Esophagus muscularis mucosa (tissue), 4 donors: ENCODE measurements around the gene TARBP2. TPM values are rescaled to one million over a fixed set of nuclear protein-coding genes. Genes with fewer than 3 reads are reported as not detected.
"Not testable (repeated sequence)": the region's sequence is repeated elsewhere in the genome, so short reads cannot be mapped to it uniquely, and the experiment has no call there.

Experiments used
- DNase-seq: peaks from one replicate; pipeline ENCODE4 v3.0.0-alpha.2; 2017; ENCODE audit errors: extremely low spot score
- H3K27ac ChIP-seq, 4 donors: fragments of 200-600 bp; sonication (generic); replicated peaks in 1 of 4; 1 replicate in 3 of 4; 2 replicates in 1 of 4; pipeline ENCODE4 v1.5.1; 2016 to 2019; ENCODE audit warnings: mild to moderate bottlenecking in 1 of 4
- H3K27me3 ChIP-seq, 4 donors: fragments of 200-600 bp; sonication (generic); one replicate each; pipeline versions ENCODE4 v1.5.1 to v1.6.0; 2016 to 2019
- H3K36me3 ChIP-seq, 4 donors: fragments of 200-600 bp; sonication (generic); one replicate each; pipeline ENCODE4 v1.5.1; 2016 to 2019
- H3K4me1 ChIP-seq, 4 donors: fragments of 200-600 bp; sonication (generic); one replicate each; pipeline ENCODE4 v1.5.1; 2016 to 2019
- H3K4me3 ChIP-seq, 4 donors: fragments of 200-600 bp; sonication (generic); 1 replicate in 2 of 4; 2 replicates in 2 of 4; pipeline ENCODE4 v1.5.1; 2016 to 2019; ENCODE audit warnings: mild to moderate bottlenecking in 4 of 4, moderate library complexity in 1 of 4
- H3K9me3 ChIP-seq, 4 donors: fragments of 200-600 bp; sonication (generic); 1 replicate in 3 of 4; 2 replicates in 1 of 4; pipeline ENCODE4 v1.5.1; 2016 to 2019
- EP300 ChIP-seq: sonication (generic); formaldehyde crosslinking; IDR thresholded peaks from one replicate; pipeline ENCODE4 v1.6.1; 2017; ENCODE audit warnings: antibody characterized with exemption
- POLR2A ChIP-seq: fragments of 450-650 bp; IDR thresholded peaks from one replicate; pipeline ENCODE4 v1.6.1; 2017; ENCODE audit warnings: antibody characterized with exemption, moderate library complexity, mild to moderate bottlenecking, low read depth
- POLR2AphosphoS5 ChIP-seq, 2 donors: sonication (generic); formaldehyde crosslinking; IDR thresholded peaks; one replicate each; pipeline ENCODE4 v1.6.1; 2017; ENCODE audit warnings: antibody characterized with exemption in 2 of 2
- WGBS: methylation state at CpG from one replicate; pipeline ENCODE4 v1.1.5; 2018; 5-methylcytosine and 5-hydroxymethylcytosine counted together
- intact Hi-C: fragments of 100-400 bp; cut with DNase I; formaldehyde crosslinking; loops from one replicate; pipeline ENCODE4 v1.15.1; 2023
- total RNA-seq, 4 donors: library from RNA; depleted of rRNA; stranded (reverse); fragments of >200 nt; gene quantifications; one replicate each; pipeline versions ENCODE4 v1.1.0 to v1.2.1, GENCODE V29; 2016
- TF ChIP-seq, protein P1 (sequence below), 3 experiments: fragments of 200-600 bp in 2 of 3; fragments of 450-650 bp in 1 of 3; sonication (generic) in 2 of 3; IDR thresholded peaks; one replicate each; pipeline ENCODE4 v1.5.1; 2017 to 2019; ENCODE audit warnings: antibody characterized with exemption in 3 of 3, mild to moderate bottlenecking in 2 of 3, moderate library complexity in 1 of 3

Gene TARBP2
- total RNA-seq, 4 donors from 2014 or later = 12.7 to 16.6 (median 12.9) TPM

GRCh38 chr12:53533471-53533870 is 32.4 kb downstream of the TARBP2 start:
- peaks cover 80 to 100% (median 95%) of the 10 kb centered on the region in 4 donors for H3K36me3 ChIP-seq
- H3K27ac ChIP-seq = no peak overlapping the region
- DNase-seq = no peak
- H3K4me1 ChIP-seq = peaks cover 0 to 9% (median 5%) of the 10 kb centered on the region in 4 donors
- 67% methylated on average over 2 of the region's 2 CpGs for WGBS
- no peak overlapping the region for H3K4me3 ChIP-seq
- TF ChIP-seq, protein P1, sequence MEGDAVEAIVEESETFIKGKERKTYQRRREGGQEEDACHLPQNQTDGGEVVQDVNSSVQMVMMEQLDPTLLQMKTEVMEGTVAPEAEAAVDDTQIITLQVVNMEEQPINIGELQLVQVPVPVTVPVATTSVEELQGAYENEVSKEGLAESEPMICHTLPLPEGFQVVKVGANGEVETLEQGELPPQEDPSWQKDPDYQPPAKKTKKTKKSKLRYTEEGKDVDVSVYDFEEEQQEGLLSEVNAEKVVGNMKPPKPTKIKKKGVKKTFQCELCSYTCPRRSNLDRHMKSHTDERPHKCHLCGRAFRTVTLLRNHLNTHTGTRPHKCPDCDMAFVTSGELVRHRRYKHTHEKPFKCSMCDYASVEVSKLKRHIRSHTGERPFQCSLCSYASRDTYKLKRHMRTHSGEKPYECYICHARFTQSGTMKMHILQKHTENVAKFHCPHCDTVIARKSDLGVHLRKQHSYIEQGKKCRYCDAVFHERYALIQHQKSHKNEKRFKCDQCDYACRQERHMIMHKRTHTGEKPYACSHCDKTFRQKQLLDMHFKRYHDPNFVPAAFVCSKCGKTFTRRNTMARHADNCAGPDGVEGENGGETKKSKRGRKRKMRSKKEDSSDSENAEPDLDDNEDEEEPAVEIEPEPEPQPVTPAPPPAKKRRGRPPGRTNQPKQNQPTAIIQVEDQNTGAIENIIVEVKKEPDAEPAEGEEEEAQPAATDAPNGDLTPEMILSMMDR (IDR thresholded peaks at IDR 0.05) = no peak
- TF ChIP-seq POLR2A = no peak
- H3K9me3 ChIP-seq = no peaks in the 10 kb centered on the region
- no peaks in the 10 kb centered on the region for H3K27me3 ChIP-seq
- intact Hi-C loops = no loop called here

DNA sequence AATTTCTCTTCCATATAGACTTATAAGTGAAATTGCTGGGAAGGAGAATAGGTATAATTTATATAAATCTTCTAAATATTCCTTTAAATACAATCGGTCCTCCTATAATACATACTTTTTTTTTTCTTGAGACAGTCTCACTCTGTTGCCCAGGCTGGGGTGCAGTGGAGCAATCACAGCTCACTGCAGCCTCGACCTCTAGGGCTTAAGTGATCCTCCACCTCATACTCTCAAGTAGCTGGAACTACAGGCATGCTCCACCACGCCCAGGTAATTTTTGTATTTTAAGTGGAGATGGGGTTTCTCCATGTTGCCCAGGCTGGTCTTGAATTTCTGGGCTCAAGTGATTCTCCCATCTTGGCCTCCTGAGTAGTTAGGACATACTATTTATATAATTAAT is 35.9 kb downstream of the TARBP2 start:
- Histone ChIP-seq H3K4me1 (peaks cover 7 to 19% (median 11%) of the 10 kb centered on the region in 4 donors), H3K27me3 (no peaks in the 10 kb centered on the region), H3K27ac (no peak overlapping the region), H3K9me3 (no peaks in the 10 kb centered on the region), H3K4me3 (no peak overlapping the region), H3K36me3 (peaks cover 58 to 100% (median 92%) of the 10 kb centered on the region in 4 donors)
- DNase-seq = no peak
- 93% methylated on average over 3 of the region's 3 CpGs for WGBS
- intact Hi-C loops = no loop called here
- TF ChIP-seq, protein P1 (IDR thresholded peaks at IDR 0.05) = no peak
- TF ChIP-seq POLR2AphosphoS5 (IDR thresholded peaks at IDR 0.05) = no peak

DNA sequence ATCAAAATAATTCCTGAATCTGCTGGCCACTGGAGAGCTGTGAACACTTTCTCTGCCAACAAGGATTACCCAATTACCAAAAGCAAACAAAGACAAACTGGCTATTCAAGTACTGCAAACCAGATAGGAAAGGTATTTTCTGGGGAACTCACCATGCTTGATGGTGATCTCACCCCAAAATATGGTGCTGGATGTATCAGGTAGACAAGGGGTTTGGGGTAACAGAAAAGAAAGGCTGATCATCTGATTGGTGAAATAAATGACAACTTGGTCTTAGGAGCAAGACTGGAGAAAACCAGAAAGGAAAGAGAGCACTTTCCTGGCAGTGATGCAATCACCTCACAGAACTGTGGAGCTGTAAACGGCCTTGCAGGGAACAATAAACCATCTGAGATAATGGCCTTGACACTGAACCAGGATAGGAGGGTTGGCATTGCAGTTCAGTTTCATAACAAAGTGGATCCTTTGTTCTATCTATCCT is 37.2 kb downstream of the TARBP2 start:
- DNase-seq = no peak
- Histone ChIP-seq H3K4me3 (no peak overlapping the region), H3K9me3 (no peaks in the 10 kb centered on the region), H3K27me3 (no peaks in the 10 kb centered on the region), H3K27ac (peak overlapping the region; percentile 24 to 61 (median 40)), H3K4me1 (peaks cover 7 to 15% (median 11%) of the 10 kb centered on the region in 4 donors), H3K36me3 (peaks cover 53 to 100% (median 92%) of the 10 kb centered on the region in 4 donors)
- WGBS = 5% methylated on average over 1 of the region's 1 CpG
- TF ChIP-seq EP300 (no peak), POLR2AphosphoS5 (IDR thresholded peaks at IDR 0.05) (peak; percentile 12 to 17)
- intact Hi-C loops = no loop called here

DNA sequence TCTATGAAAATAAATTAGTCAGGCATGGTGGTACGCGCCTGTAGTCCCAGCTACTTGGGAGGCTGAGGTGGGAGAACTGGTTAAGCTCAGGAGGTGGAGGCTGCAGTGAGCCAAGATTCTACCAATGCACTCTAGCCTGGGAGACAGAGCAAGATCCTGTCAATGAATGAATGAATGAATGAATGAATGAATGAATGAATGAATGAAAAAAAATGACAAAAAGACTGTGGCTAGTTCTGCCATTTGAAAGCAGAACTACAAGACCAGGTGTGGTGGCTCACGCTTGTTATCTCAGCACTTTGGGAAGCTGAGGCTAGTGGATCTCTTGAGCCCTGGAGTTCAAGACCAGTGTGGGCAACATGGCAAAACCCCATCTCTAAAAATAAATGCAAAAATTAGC is 38.4 kb downstream of the TARBP2 start:
- 96% methylated on average over 3 of the region's 3 CpGs for WGBS
- H3K36me3 ChIP-seq = peaks cover 41 to 88% (median 81%) of the 10 kb centered on the region in 4 donors
- peaks cover 13 to 25% (median 18%) of the 10 kb centered on the region in 4 donors for H3K4me1 ChIP-seq
- DNase-seq = no peak
- TF ChIP-seq, protein P1 (IDR thresholded peaks at IDR 0.05) = no peak
- TF ChIP-seq EP300 = no peak
- TF ChIP-seq POLR2A = no peak
- no peak for TF ChIP-seq POLR2AphosphoS5 (IDR thresholded peaks at IDR 0.05)
- no peaks in the 10 kb centered on the region for H3K27me3 ChIP-seq
- no peaks in the 10 kb centered on the region for H3K9me3 ChIP-seq
- no peak overlapping the region for H3K27ac ChIP-seq
- intact Hi-C loops = no loop called here
- H3K4me3 ChIP-seq = no peak overlapping the region

GRCh38 chr12:53543539-53543938 is 42.5 kb downstream of the TARBP2 start:
- no peak overlapping the region for H3K4me3 ChIP-seq
- no peaks in the 10 kb centered on the region for H3K27me3 ChIP-seq
- peaks cover 20 to 79% (median 66%) of the 10 kb centered on the region in 4 donors for H3K36me3 ChIP-seq
- intact Hi-C loops = loop anchor here (1.0 kb wide), 1 partner anchor 133 kb away; the partner anchor contains the start of gene ATP5MC2
- DNase-seq = no peak
- peaks cover 12 to 26% (median 19%) of the 10 kb centered on the region in 4 donors for H3K4me1 ChIP-seq
- no peaks in the 10 kb centered on the region for H3K9me3 ChIP-seq
- TF ChIP-seq, protein P1 (IDR thresholded peaks at IDR 0.05) = peak; percentile 81 to 93 (median 83)
- TF ChIP-seq EP300 (no peak), POLR2AphosphoS5 (IDR thresholded peaks at IDR 0.05) (peak in 1 of 2 donors; percentile 52), POLR2A (no peak)
- H3K27ac ChIP-seq = peak overlapping the region; percentile 45 to 70 (median 68)
- 21% methylated on average over 5 of the region's 5 CpGs for WGBS

DNA sequence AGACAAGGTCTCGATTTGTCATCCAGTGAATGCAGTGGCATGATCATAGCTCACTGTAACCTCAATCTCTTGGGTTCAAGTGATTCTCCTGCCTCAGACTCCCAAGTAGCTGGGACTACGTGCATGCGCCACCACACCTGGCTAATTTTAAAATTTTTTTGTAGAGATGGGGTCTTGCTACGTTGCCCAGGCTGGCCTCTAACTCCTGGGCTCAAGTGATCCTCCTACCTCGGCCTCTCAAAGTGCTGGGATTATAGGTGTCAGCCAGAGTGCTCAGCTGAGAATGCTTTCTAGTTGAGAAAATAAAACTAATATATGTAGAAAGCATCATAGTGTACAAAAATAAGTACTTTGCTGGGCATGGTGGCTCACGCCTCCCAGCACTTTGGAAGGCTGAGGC is 47.3 kb downstream of the TARBP2 start:
- intact Hi-C loops, H3K27ac ChIP-seq, H3K4me3 ChIP-seq, DNase-seq, H3K9me3 ChIP-seq, H3K27me3 ChIP-seq: not testable (repeated sequence)
- Histone ChIP-seq H3K4me1 (peaks cover 5 to 39% (median 21%) of the 10 kb centered on the region in 4 donors), H3K36me3 (peaks cover 9 to 64% (median 58%) of the 10 kb centered on the region in 4 donors)
- 97% methylated on average over 6 of the region's 6 CpGs for WGBS

DNA sequence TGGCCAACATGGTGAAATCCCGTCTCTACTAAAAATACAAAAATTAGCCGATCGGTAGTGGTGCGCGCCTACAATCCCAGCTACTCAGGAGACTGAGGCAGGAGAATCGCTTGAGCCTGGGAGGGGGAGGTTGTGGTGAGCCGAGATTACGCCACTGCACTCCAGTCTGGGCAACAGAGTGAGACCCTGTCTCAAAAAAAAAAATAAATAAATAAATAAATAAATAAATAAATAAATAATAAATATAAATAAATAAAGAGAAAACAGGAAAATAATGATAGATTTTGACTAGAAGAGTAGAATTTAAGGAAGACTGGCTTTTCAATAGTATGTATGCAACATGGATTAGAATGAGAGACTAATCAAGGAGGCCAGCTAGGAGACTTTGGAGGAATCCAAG is 49.0 kb downstream of the TARBP2 start:
- H3K36me3 ChIP-seq = peaks cover 9 to 66% (median 56%) of the 10 kb centered on the region in 4 donors
- H3K27me3 ChIP-seq, intact Hi-C loops, DNase-seq, H3K9me3 ChIP-seq, H3K4me3 ChIP-seq, H3K27ac ChIP-seq: not testable (repeated sequence)
- H3K4me1 ChIP-seq = peaks cover 0 to 27% (median 9%) of the 10 kb centered on the region in 4 donors
- WGBS = 92% methylated on average over 8 of the region's 8 CpGs
